ENCODE data around the gene SIGLEC10.
A peak's percentile ranks its signal among the peaks of the same experiment; 100 is the strongest.

SIGLEC10 gene

GRCh38 chr19:51365965-51366388 is 51.5 kb downstream of the SIGLEC10 start, which contains the start of gene ETFB:
Gene ETFB (minus strand): TSS chr19:51366388. CDS start chr19:51366326, 62 bp downstream.
- Histone ChIP-seq H3K4me1 (peaks cover 2% of the 10 kb centered on the region; the same call in 1 of the 2 replicates), H3K4me3 (ENCODE audit: low read depth, low read length) (peak within 1 kb of the TSS; percentile 81), H3K9me3 (no peaks in the 10 kb centered on the region), H3K36me3 (no peaks in the 10 kb centered on the region), H3K27me3 (no peaks in the 10 kb centered on the region)
- no peak for DNase-seq
- TF ChIP-seq CTCF (IDR thresholded peaks at IDR 0.05; ENCODE audit: low read depth, low read length): no peak

- peaks cover 2% of the 10 kb centered on the region; the same call in 1 of the 2 replicates for H3K4me1 ChIP-seq
- DNase-seq: peak; percentile 38
- TF ChIP-seq CTCF (IDR thresholded peaks at IDR 0.05; ENCODE audit: low read depth, low read length): 0 out of 2 replicates have a peak, but pooled peaks have one; percentile 11
- peak overlapping the region; percentile 81 for H3K4me3 ChIP-seq (ENCODE audit: low read depth, low read length)
- H3K27me3 ChIP-seq: no peaks in the 10 kb centered on the region
- H3K9me3 ChIP-seq: no peaks in the 10 kb centered on the region
- H3K36me3 ChIP-seq: no peaks in the 10 kb centered on the region
Measured at GRCh38 chr19:51365211-51365964, 52.1 kb downstream of the SIGLEC10 start.

GRCh38 chr19:51364200-51365106 is 53.0 kb downstream of the SIGLEC10 start:
- Histone ChIP-seq H3K9me3 (no peaks in the 10 kb centered on the region), H3K27me3 (no peaks in the 10 kb centered on the region), H3K36me3 (no peaks in the 10 kb centered on the region), H3K4me1 (peaks cover 2% of the 10 kb centered on the region; the same call in 1 of the 2 replicates), H3K4me3 (ENCODE audit: low read depth, low read length) (no peak overlapping the region)
- no peak for DNase-seq
- TF ChIP-seq CTCF (IDR thresholded peaks at IDR 0.05; ENCODE audit: low read depth, low read length): no peak

- TF ChIP-seq CTCF (IDR thresholded peaks at IDR 0.05; ENCODE audit: low read depth, low read length): no peak
- no peaks in the 10 kb centered on the region for H3K36me3 ChIP-seq
- no peaks in the 10 kb centered on the region for H3K4me1 ChIP-seq
- no peak for DNase-seq
- H3K27me3 ChIP-seq: no peaks in the 10 kb centered on the region
- H3K9me3 ChIP-seq: no peaks in the 10 kb centered on the region
- no peak overlapping the region for H3K4me3 ChIP-seq (ENCODE audit: low read depth, low read length)
Measured at GRCh38 chr19:51361239-51361638, 56.2 kb downstream of the SIGLEC10 start.

All from BE2C (cell line).